ENCODE measurements around the gene IPO9. TPM values are rescaled to one million over a fixed set of nuclear protein-coding genes. Genes with fewer than 3 reads are reported as not detected.

The IPO9 gene
- total RNA-seq, 1 donor from 2014 or later, result 50.2 TPM

DNA sequence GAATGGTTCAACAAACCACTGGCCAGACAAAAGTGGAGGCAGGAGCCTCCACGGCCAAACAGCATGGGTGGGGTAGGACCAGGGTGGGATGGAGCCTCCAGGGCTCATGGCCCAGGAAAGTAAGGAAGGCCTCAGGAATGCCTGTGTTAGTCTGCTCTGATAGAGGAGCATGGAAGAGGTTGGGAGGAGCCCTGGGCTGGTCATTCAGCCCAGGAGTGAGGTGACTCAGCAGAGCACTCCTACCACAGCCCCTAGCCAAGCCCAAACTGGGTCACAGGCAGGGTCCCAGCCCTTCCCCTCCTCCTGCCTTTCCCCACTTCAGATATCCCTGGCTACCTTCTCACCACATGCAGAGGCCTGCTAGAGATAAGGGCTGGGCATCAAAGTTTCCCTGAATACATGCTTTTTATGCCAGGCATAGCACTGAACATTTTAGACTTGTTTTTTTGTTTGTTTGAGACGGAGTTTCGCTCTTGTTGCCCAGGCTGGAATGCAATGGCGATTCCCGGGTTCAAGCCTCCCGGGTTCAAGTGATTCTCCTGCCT, 56.6 kb downstream of the IPO9 start:
- peaks cover 32% of the 10 kb centered on the region for H3K4me1 Mint-ChIP-seq (ENCODE audit: low read depth, unreplicated experiment)
- no peaks in the 10 kb centered on the region for H3K27me3 ChIP-seq (ENCODE audit: insufficient read depth, low read length)
- peak overlapping the region; percentile 53 for H3K27ac Mint-ChIP-seq (ENCODE audit: unreplicated experiment)
- H3K9ac ChIP-seq (ENCODE audit: low read length), result no peak overlapping the region
- peaks cover 1% of the 10 kb centered on the region for H3K36me3 ChIP-seq (ENCODE audit: insufficient read depth, low read length)
- DNase-seq (ENCODE audit: low read depth) (peak; percentile 78), FAIRE-seq (peak; percentile 17)
- no peaks in the 10 kb centered on the region for H3K9me3 Mint-ChIP-seq (ENCODE audit: unreplicated experiment)
- peaks cover 4% of the 10 kb centered on the region for H4K20me1 ChIP-seq (ENCODE audit: insufficient read depth, low read length)
- peaks cover 8% of the 10 kb centered on the region for H3K79me2 ChIP-seq (ENCODE audit: insufficient read depth, low read length)
- H3K4me2 ChIP-seq (ENCODE audit: low read length), result no peak overlapping the region
- peaks cover 3% of the 10 kb centered on the region for H3K36me3 Mint-ChIP-seq (ENCODE audit: low read depth, unreplicated experiment)
- H3K4me3 ChIP-seq (ENCODE audit: insufficient read depth, low read depth, low read length), result no peak overlapping the region
- H2AFZ ChIP-seq (ENCODE audit: low read depth, low read length), result no peak overlapping the region
- no peak for TF ChIP-seq EZH2 (IDR thresholded peaks at IDR 0.05; ENCODE audit: insufficient read depth, low read length)
- TF ChIP-seq, protein P1, sequence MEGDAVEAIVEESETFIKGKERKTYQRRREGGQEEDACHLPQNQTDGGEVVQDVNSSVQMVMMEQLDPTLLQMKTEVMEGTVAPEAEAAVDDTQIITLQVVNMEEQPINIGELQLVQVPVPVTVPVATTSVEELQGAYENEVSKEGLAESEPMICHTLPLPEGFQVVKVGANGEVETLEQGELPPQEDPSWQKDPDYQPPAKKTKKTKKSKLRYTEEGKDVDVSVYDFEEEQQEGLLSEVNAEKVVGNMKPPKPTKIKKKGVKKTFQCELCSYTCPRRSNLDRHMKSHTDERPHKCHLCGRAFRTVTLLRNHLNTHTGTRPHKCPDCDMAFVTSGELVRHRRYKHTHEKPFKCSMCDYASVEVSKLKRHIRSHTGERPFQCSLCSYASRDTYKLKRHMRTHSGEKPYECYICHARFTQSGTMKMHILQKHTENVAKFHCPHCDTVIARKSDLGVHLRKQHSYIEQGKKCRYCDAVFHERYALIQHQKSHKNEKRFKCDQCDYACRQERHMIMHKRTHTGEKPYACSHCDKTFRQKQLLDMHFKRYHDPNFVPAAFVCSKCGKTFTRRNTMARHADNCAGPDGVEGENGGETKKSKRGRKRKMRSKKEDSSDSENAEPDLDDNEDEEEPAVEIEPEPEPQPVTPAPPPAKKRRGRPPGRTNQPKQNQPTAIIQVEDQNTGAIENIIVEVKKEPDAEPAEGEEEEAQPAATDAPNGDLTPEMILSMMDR (IDR thresholded peaks at IDR 0.05; ENCODE audit: insufficient read depth, low read depth, low read length), result no peak
- peaks cover 38% of the 10 kb centered on the region for H3K4me1 ChIP-seq (ENCODE audit: insufficient read depth, low read length)
- no peak overlapping the region for H3K4me3 Mint-ChIP-seq (ENCODE audit: unreplicated experiment)
- H3K27ac ChIP-seq (ENCODE audit: low read depth, low read length), result no peak overlapping the region
- no peaks in the 10 kb centered on the region for H3K9me3 ChIP-seq (ENCODE audit: insufficient read depth, low read depth, low read length)
- peaks cover 18% of the 10 kb centered on the region for H3K27me3 Mint-ChIP-seq (ENCODE audit: low read depth, unreplicated experiment)

DNA sequence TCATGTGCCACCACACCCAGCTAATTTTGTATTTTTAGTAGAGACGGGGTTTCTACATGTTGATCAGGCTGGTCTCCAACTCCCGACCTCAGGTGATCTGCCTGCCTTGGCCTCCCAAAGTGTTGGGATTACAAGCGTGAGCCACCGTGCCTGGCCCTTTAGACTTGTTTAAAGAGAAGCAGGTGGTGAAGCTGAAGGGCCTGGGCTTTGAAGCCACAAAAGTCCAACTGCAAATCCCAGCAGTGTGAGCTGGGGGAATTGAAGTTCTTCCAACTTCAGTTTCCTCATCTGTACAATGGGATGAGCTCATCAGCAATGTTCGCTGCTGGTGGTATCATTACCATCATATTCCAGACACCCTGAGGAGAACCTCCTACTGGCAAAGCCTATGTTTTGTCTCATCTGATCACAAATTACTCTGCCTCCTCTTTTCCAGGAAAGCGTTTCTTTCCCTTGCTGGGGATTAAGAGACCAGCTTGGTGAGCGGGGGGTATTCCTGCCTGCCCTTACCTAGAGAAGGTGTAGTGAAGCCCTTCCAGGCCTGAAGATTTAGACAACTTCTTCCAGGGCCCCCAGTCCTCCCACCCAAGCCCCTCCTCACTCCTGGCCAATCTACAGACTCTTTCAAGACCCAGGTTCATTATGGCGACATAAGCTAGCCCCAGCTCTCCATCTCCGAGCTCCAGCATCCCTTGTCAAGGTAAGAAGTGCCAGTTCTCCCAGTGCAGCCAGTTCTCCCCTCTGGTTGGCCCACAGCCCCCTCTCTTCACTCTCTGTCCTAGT, 57.3 kb downstream of the IPO9 start:
- peak overlapping the region; percentile 53 for H3K27ac Mint-ChIP-seq (ENCODE audit: unreplicated experiment)
- no peak for FAIRE-seq
- no peaks in the 10 kb centered on the region for H3K9me3 Mint-ChIP-seq (ENCODE audit: unreplicated experiment)
- H3K4me1 ChIP-seq (ENCODE audit: insufficient read depth, low read length), result peaks cover 38% of the 10 kb centered on the region
- H3K36me3 Mint-ChIP-seq (ENCODE audit: low read depth, unreplicated experiment), result peaks cover 3% of the 10 kb centered on the region
- no peaks in the 10 kb centered on the region for H3K9me3 ChIP-seq (ENCODE audit: insufficient read depth, low read depth, low read length)
- H3K4me2 ChIP-seq (ENCODE audit: low read length), result no peak overlapping the region
- peaks cover 4% of the 10 kb centered on the region for H4K20me1 ChIP-seq (ENCODE audit: insufficient read depth, low read length)
- H3K27me3 Mint-ChIP-seq (ENCODE audit: low read depth, unreplicated experiment), result peaks cover 21% of the 10 kb centered on the region
- TF ChIP-seq, protein P1 (IDR thresholded peaks at IDR 0.05; ENCODE audit: insufficient read depth, low read depth, low read length), result no peak
- H3K9ac ChIP-seq (ENCODE audit: low read length), result no peak overlapping the region
- H3K27me3 ChIP-seq (ENCODE audit: insufficient read depth, low read length), result no peaks in the 10 kb centered on the region
- H3K27ac ChIP-seq (ENCODE audit: low read depth, low read length), result no peak overlapping the region
- no peak overlapping the region for H2AFZ ChIP-seq (ENCODE audit: low read depth, low read length)
- DNase-seq (ENCODE audit: low read depth), result peak; percentile 25
- H3K36me3 ChIP-seq (ENCODE audit: insufficient read depth, low read length), result peaks cover 3% of the 10 kb centered on the region
- H3K4me3 ChIP-seq (ENCODE audit: insufficient read depth, low read depth, low read length), result no peak overlapping the region
- H3K4me3 Mint-ChIP-seq (ENCODE audit: unreplicated experiment), result no peak overlapping the region
- peaks cover 32% of the 10 kb centered on the region for H3K4me1 Mint-ChIP-seq (ENCODE audit: low read depth, unreplicated experiment)
- peaks cover 8% of the 10 kb centered on the region for H3K79me2 ChIP-seq (ENCODE audit: insufficient read depth, low read length)

All from astrocyte (in vitro differentiated cells and primary cell).